PFSK-1 (cell line): ENCODE measurements around the gene BLOC1S2.

ENCODE experiments used
- FOXP2 ChIP-seq: optimal IDR thresholded peaks from 2 replicates; pipeline ENCODE3; 2011; ENCODE audit warnings: borderline replicate concordance, control low read depth, inconsistent platforms; ENCODE audit not compliant: insufficient read depth; ENCODE audit errors: extremely low read length, extremely low read depth
- POLR2AphosphoS5 ChIP-seq: IDR thresholded peaks from 2 replicates; pipeline ENCODE4 v1.6.1; 2012; ENCODE audit warnings: low read depth, mild to moderate bottlenecking, control low read depth, low read length, moderate library complexity
- REST ChIP-seq, 2 experiments: IDR thresholded peaks; 2 replicates each; pipeline versions ENCODE4 v1.6.1 to v1.8.0; 2011 to 2012; ENCODE audit warnings: low read depth in 2 of 2, low read length in 2 of 2, control low read depth in 1 of 2, inconsistent platforms in 1 of 2, mild to moderate bottlenecking in 1 of 2, moderate library complexity in 1 of 2; ENCODE audit not compliant: insufficient read depth in 1 of 2
- SIN3A ChIP-seq: IDR thresholded peaks from 2 replicates; pipeline ENCODE4 v1.6.1; 2012; ENCODE audit warnings: mild to moderate bottlenecking, low read length, moderate library complexity, borderline replicate concordance; ENCODE audit not compliant: insufficient read depth
- TAF1 ChIP-seq: IDR thresholded peaks from 2 replicates; pipeline ENCODE4 v1.6.1; 2012; ENCODE audit warnings: low read length, control low read depth, borderline replicate concordance; ENCODE audit not compliant: insufficient read depth

BLOC1S2 gene

GRCh38 chr10:100229819-100230422 lies 56.6 kb downstream of the BLOC1S2 start:
- no peak for TF ChIP-seq SIN3A
- TF ChIP-seq TAF1, result no peak
- no peak for TF ChIP-seq POLR2AphosphoS5
- TF ChIP-seq FOXP2, result no peak
- TF ChIP-seq REST (IDR thresholded peaks at IDR 0.05; ENCODE audit: insufficient read depth in 1 of 2, low read depth in 2 of 2, low read length in 2 of 2), result no peak

- TF ChIP-seq TAF1 (no peak), REST (IDR thresholded peaks at IDR 0.05; ENCODE audit: insufficient read depth in 1 of 2, low read depth in 2 of 2, low read length in 2 of 2) (no peak), SIN3A (no peak), POLR2AphosphoS5 (no peak), FOXP2 (no peak)
Measured at GRCh38 chr10:100223879-100224278, 62.6 kb downstream of the BLOC1S2 start.
